ENCODE measurements around the gene UTS2. TPM values are rescaled to one million over a fixed set of nuclear protein-coding genes. Genes with fewer than 3 reads are reported as not detected.

Gene UTS2
- total RNA-seq, 1 donor = 1.4 TPM

- Histone ChIP-seq H3K4me1 (ENCODE audit: insufficient read depth, low read length) (no peaks in the 10 kb centered on the region), H3K9me3 (ENCODE audit: low read depth, low read length) (peaks cover 16% of the 10 kb centered on the region), H3K4me3 (ENCODE audit: low read length) (no peak overlapping the region), H3K27me3 (ENCODE audit: insufficient read depth, low read length) (no peaks in the 10 kb centered on the region)
Observed at GRCh38 chr1:7809742-7810141, 43.1 kb downstream of the UTS2 start.

- H3K9me3 ChIP-seq (ENCODE audit: low read depth, low read length) = peaks cover 4% of the 10 kb centered on the region
- no peak overlapping the region for H3K4me3 ChIP-seq (ENCODE audit: low read length)
- H3K4me1 ChIP-seq (ENCODE audit: insufficient read depth, low read length) = no peaks in the 10 kb centered on the region
- H3K27me3 ChIP-seq (ENCODE audit: insufficient read depth, low read length) = no peaks in the 10 kb centered on the region
Observed at GRCh38 chr1:7808253-7808844, 44.5 kb downstream of the UTS2 start.

- H3K27me3 ChIP-seq (ENCODE audit: insufficient read depth, low read length) = no peaks in the 10 kb centered on the region
- H3K9me3 ChIP-seq (ENCODE audit: low read depth, low read length) = no peaks in the 10 kb centered on the region
- no peak overlapping the region for H3K4me3 ChIP-seq (ENCODE audit: low read length)
- H3K4me1 ChIP-seq (ENCODE audit: insufficient read depth, low read length) = no peaks in the 10 kb centered on the region
Observed at GRCh38 chr1:7805460-7805859, 47.4 kb downstream of the UTS2 start.

Other genes with a start within 250 kb of the UTS2 start
- 105 TPM for gene VAMP3, start 81.8 kb downstream of the UTS2 start, total RNA-seq
- 7.3 TPM for gene PER3, start 68.8 kb downstream of the UTS2 start, total RNA-seq
- gene TNFRSF9, start 87.8 kb upstream of the UTS2 start, total RNA-seq = 2.4 TPM
- 72.3 TPM for gene PARK7, start 108.6 kb upstream of the UTS2 start, total RNA-seq
- 3.6 TPM for gene ERRFI1, start 173.2 kb upstream of the UTS2 start, total RNA-seq

Data from mononuclear cell (primary cell).